ENCODE measurements around the gene KIF14. TPM values are rescaled to one million over a fixed set of nuclear protein-coding genes. Genes with fewer than 3 reads are reported as not detected.
"Not testable (repeated sequence)": the region's sequence is repeated elsewhere in the genome, so short reads cannot be mapped to it uniquely, and the experiment has no call there.

KIF14 gene
- total RNA-seq, 1 donor from 2014 or later: 0.38 TPM

GRCh38 chr1:200634261-200635122, 13.9 kb upstream of the KIF14 start:
- H3K27ac Mint-ChIP-seq: no peak overlapping the region
- no peaks in the 10 kb centered on the region for H3K27me3 Mint-ChIP-seq
- H3K9me3 Mint-ChIP-seq: no peaks in the 10 kb centered on the region
- no peak for ATAC-seq (ENCODE audit: low read depth)
- intact Hi-C loops (cut with micrococcal nuclease): no loop called here
- no peaks in the 10 kb centered on the region for H3K4me1 Mint-ChIP-seq
- POLR2A ChIA-PET: no interaction called here
- CTCF ChIA-PET: no interaction called here
- no peaks in the 10 kb centered on the region for H3K36me3 Mint-ChIP-seq (ENCODE audit: low read depth)
- no peak for DNase-seq
- TF ChIP-seq, protein P1, sequence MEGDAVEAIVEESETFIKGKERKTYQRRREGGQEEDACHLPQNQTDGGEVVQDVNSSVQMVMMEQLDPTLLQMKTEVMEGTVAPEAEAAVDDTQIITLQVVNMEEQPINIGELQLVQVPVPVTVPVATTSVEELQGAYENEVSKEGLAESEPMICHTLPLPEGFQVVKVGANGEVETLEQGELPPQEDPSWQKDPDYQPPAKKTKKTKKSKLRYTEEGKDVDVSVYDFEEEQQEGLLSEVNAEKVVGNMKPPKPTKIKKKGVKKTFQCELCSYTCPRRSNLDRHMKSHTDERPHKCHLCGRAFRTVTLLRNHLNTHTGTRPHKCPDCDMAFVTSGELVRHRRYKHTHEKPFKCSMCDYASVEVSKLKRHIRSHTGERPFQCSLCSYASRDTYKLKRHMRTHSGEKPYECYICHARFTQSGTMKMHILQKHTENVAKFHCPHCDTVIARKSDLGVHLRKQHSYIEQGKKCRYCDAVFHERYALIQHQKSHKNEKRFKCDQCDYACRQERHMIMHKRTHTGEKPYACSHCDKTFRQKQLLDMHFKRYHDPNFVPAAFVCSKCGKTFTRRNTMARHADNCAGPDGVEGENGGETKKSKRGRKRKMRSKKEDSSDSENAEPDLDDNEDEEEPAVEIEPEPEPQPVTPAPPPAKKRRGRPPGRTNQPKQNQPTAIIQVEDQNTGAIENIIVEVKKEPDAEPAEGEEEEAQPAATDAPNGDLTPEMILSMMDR (IDR thresholded peaks at IDR 0.05): no peak
- no peak overlapping the region for H3K4me3 Mint-ChIP-seq

- H3K4me1 Mint-ChIP-seq: peaks cover 23% of the 10 kb centered on the region
- H3K4me3 Mint-ChIP-seq: no peak overlapping the region
- POLR2A ChIA-PET: no interaction called here
- no peak overlapping the region for H3K27ac Mint-ChIP-seq
- H3K9me3 Mint-ChIP-seq: no peaks in the 10 kb centered on the region
- H3K27me3 Mint-ChIP-seq: no peaks in the 10 kb centered on the region
- intact Hi-C loops (cut with micrococcal nuclease): no loop called here
- ATAC-seq (ENCODE audit: low read depth): no peak
- H3K36me3 Mint-ChIP-seq (ENCODE audit: low read depth): no peaks in the 10 kb centered on the region
- TF ChIP-seq, protein P1 (IDR thresholded peaks at IDR 0.05): no peak
- CTCF ChIA-PET: no interaction called here
- DNase-seq: no peak
These were observed 10.8 kb upstream of the KIF14 start for GRCh38 chr1:200631375-200631774.

- H3K9me3 Mint-ChIP-seq; POLR2A ChIA-PET; DNase-seq; H3K36me3 Mint-ChIP-seq (ENCODE audit: low read depth); H3K4me3 Mint-ChIP-seq; H3K27ac Mint-ChIP-seq; H3K27me3 Mint-ChIP-seq; ATAC-seq (ENCODE audit: low read depth); intact Hi-C loops (cut with micrococcal nuclease): not testable (repeated sequence)
- peaks cover 24% of the 10 kb centered on the region for H3K4me1 Mint-ChIP-seq
- CTCF ChIA-PET: interaction anchor here (1.4 kb wide), 1 partner anchor 171 kb away, joined by 4 read pairs; no protein-coding TSS in a partner anchor
These were observed 10.0 kb upstream of the KIF14 start for GRCh38 chr1:200630515-200630899.

DNA sequence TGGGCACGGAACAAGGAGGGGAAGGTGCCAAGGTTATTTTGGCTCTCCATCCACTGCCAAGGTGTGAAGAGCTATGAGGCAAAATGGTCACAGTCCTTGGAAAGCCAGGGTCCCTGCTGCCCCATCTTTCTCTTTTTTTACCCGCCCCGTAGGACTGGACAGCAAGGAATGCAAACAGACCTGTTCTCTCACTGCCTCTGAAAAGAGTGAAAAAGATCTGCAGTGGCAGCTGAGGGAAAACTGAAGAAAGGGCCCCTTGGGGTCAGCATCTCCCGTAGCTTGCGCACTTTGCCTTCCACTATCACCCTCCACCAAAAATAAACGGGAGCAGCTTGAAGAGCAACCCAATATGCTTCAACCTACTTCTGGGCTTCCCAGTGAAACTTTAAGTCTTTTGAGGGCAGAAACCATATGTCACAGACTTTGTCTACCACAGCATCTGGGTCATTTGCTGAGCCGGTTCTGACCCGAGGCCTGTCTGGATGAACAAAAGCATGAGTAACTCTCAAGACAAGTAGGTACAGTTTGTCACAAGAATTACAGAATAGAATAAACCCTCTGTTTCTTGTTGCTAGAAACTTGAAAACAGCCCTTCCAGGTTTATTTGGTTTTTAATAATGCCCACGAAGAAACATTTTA, 9.4 kb upstream of the KIF14 start:
- Mint-ChIP-seq H3K27me3 (no peaks in the 10 kb centered on the region), H3K4me1 (peaks cover 28% of the 10 kb centered on the region), H3K27ac (no peak overlapping the region), H3K9me3 (no peaks in the 10 kb centered on the region), H3K36me3 (ENCODE audit: low read depth) (no peaks in the 10 kb centered on the region), H3K4me3 (no peak overlapping the region)
- ChIA-PET CTCF (interaction anchor here (1.4 kb wide), 1 partner anchor 172 kb away, joined by 4 read pairs; no protein-coding TSS in a partner anchor), POLR2A (no interaction called here)
- no peak for ATAC-seq (ENCODE audit: low read depth)
- intact Hi-C loops (cut with micrococcal nuclease): loop anchor here (2.0 to 10.0 kb wide), 2 partner anchors 39 to 325 kb away; partner anchors contain the start of gene DDX59
- no peak for DNase-seq
- TF ChIP-seq, protein P1 (IDR thresholded peaks at IDR 0.05): no peak

- Mint-ChIP-seq H3K27ac (peak overlapping the region; percentile 54), H3K27me3 (no peaks in the 10 kb centered on the region), H3K9me3 (no peaks in the 10 kb centered on the region), H3K4me3 (peak overlapping the region; percentile 51), H3K4me1 (peaks cover 30% of the 10 kb centered on the region), H3K36me3 (ENCODE audit: low read depth) (no peaks in the 10 kb centered on the region)
- CTCF ChIA-PET: interaction anchor here (1.4 to 1.6 kb wide), 2 partner anchors 175 to 344 kb away, joined by 5 read pairs; no protein-coding TSS in a partner anchor
- DNase-seq (peak; percentile 19), ATAC-seq (ENCODE audit: low read depth) (peak; percentile 85)
- intact Hi-C loops (cut with micrococcal nuclease): loop anchor here (1.0 to 10.0 kb wide), 3 partner anchors 8 to 324 kb away; partner anchors contain the start of genes DDX59 and KIF14
- TF ChIP-seq, protein P1 (IDR thresholded peaks at IDR 0.05): no peak
- POLR2A ChIA-PET: interaction anchor here (2.2 kb wide), 1 partner anchor 42 kb away, joined by 20 read pairs; the partner anchor contains the start of gene DDX59
These were observed 7.8 kb upstream of the KIF14 start for GRCh38 chr1:200628223-200628881.

Data from activated B cell treated with CpG ODN at 0.5 μM for 24 hours (primary cell).